K562 (cell line): ENCODE results near the gene IL18RAP. TPM values are rescaled to one million over a fixed set of nuclear protein-coding genes. Genes with fewer than 3 reads are reported as not detected.

Experiments
- ATAC-seq: fragments of 200-7000 bp; cut with Tn5 transposase; 3 replicates; pipeline ENCODE4 v1.9.1; 2020; ENCODE audit warnings: moderate library complexity
- BruUV-seq: library from RNA; stranded (reverse); fragments of 400-500 nt; replicated peaks from 2 replicates; lab custom pipeline; 2021; lab: Mats Ljungman, UMichigan
- CTCF ChIA-PET: fragments of 300-600 bp; formaldehyde crosslinking; extraction: SDS; loops from one replicate; lab custom pipeline; 2021; ENCODE audit warnings: low intra/inter-chr PET ratio; lab: Yijun Ruan, JAX
- POLR2A ChIA-PET: fragments of 300-600, 350-650 bp; sonication (Branson Sonifier 250); formaldehyde crosslinking; extraction: SDS; loops from one replicate; lab custom pipeline; 2021; ENCODE audit warnings: antibody characterized with exemption, inconsistent platforms; lab: Yijun Ruan, JAX
- DNase-seq, 4 experiments: peaks; one replicate each; pipeline versions ENCODE4 v3.0.0 to v3.0.0-alpha.2; 2011 to 2018; ENCODE audit warnings: low spot score in 3 of 4, mixed read lengths in 3 of 4; ENCODE audit errors: extremely low read depth in 1 of 4
- FAIRE-seq: peaks from 2 replicates; lab custom pipeline; 2011; peaks lifted over from hg19 to GRCh38; lab: Jason Lieb, UNC
- H2AFZ ChIP-seq: 2 replicates; pipeline ENCODE4 v1.6.0; 2011; ENCODE audit warnings: low read depth, low read length, control low read depth, inconsistent platforms
- H3K27ac ChIP-seq: fragments of 200-600 bp; 3 replicates; pipeline ENCODE4 v1.8.0; 2011; ENCODE audit warnings: low read depth, mild to moderate bottlenecking, control low read depth, inconsistent platforms, low read length, moderate library complexity, mixed read lengths; ENCODE audit errors: extremely low read depth
- H3K27me3 ChIP-seq, 2 experiments: fragments of 300-600 bp in 1 of 2; 2 replicates in 1 of 2; 3 replicates in 1 of 2; pipeline versions ENCODE4 v1.6.0 to v1.8.0; 2011; ENCODE audit warnings: inconsistent platforms in 2 of 2, low read length in 2 of 2, mild to moderate bottlenecking in 1 of 2, mixed read lengths in 1 of 2, moderate library complexity in 1 of 2; ENCODE audit not compliant: control insufficient read depth in 2 of 2, insufficient read depth in 2 of 2
- H3K36me3 ChIP-seq: fragments of 300-600 bp; 3 replicates; pipeline ENCODE4 v1.8.0; 2011; ENCODE audit warnings: mild to moderate bottlenecking, low read length, inconsistent platforms; ENCODE audit not compliant: control insufficient read depth, insufficient read depth
- H3K4me1 ChIP-seq, 2 experiments: fragments of 200-600 bp in 1 of 2; replicated peaks in 1 of 2; 2 replicates in 1 of 2; 3 replicates in 1 of 2; pipeline versions ENCODE4 v1.5.1 to v1.8.0; 2011; ENCODE audit warnings: inconsistent platforms in 2 of 2, low read length in 2 of 2, mild to moderate bottlenecking in 1 of 2, mixed read lengths in 1 of 2, moderate library complexity in 1 of 2; ENCODE audit not compliant: control insufficient read depth in 2 of 2, insufficient read depth in 2 of 2
- H3K4me2 ChIP-seq: 2 replicates; pipeline ENCODE4 v1.6.1; 2011; ENCODE audit warnings: low read length, control low read depth, inconsistent platforms, mixed read lengths; ENCODE audit not compliant: insufficient read depth
- H3K4me3 ChIP-seq: fragments of 200-600 bp; sonication (generic), shearing (Covaris generic); 2 replicates; pipeline ENCODE4 v1.5.1; 2016; ENCODE audit warnings: control low read depth, inconsistent platforms
- H3K79me2 ChIP-seq: fragments of 200-600 bp; 3 replicates; pipeline ENCODE4 v1.8.0; 2011; ENCODE audit warnings: low read length, inconsistent platforms; ENCODE audit not compliant: control insufficient read depth, insufficient read depth
- H3K9ac ChIP-seq, 2 experiments: 2 replicates each; pipeline versions ENCODE4 v1.6.0 to v1.6.1; 2011; ENCODE audit warnings: low read depth in 2 of 2, low read length in 2 of 2, control low read depth in 1 of 2, inconsistent platforms in 1 of 2, mild to moderate bottlenecking in 1 of 2, mixed read lengths in 1 of 2; ENCODE audit not compliant: insufficient read depth in 1 of 2
- H3K9me1 ChIP-seq: one replicate; pipeline ENCODE4 v1.6.0; 2011; ENCODE audit warnings: inconsistent platforms, mild to moderate bottlenecking, low read length, moderate library complexity; ENCODE audit not compliant: control insufficient read depth, insufficient read depth
- H3K9me3 ChIP-seq: replicated peaks from 2 replicates; pipeline ENCODE4 v1.5.1; 2011; ENCODE audit warnings: low read depth, low read length, inconsistent platforms; ENCODE audit not compliant: control insufficient read depth, insufficient read depth
- H4K20me1 ChIP-seq: replicated peaks from 2 replicates; pipeline ENCODE4 v1.6.1; 2011; ENCODE audit warnings: low read length, inconsistent platforms, mixed read lengths; ENCODE audit not compliant: control insufficient read depth, insufficient read depth
- FOXJ2 ChIP-seq: fragments of 200-800 bp; sonication (Bioruptor generic); IDR thresholded peaks from 2 replicates; pipeline ENCODE4 v1.6.1; 2016; ENCODE audit warnings: missing genetic modification characterization, missing compliant biosample characterization
- PHTF2 ChIP-seq: fragments of 250-450 bp; sonication (Bioruptor Pico); IDR thresholded peaks from 2 replicates; pipeline ENCODE4 v1.5.0; 2021; ENCODE audit warnings: mild to moderate bottlenecking
- RBM22 ChIP-seq: fragments of 200-400 bp; formaldehyde crosslinking; IDR thresholded peaks from 2 replicates; pipeline ENCODE4 v1.6.1; 2018; ENCODE audit warnings: low read length, low read depth; ENCODE audit not compliant: poor library complexity, severe bottlenecking
- SIN3B ChIP-seq: fragments of 450-650 bp; IDR thresholded peaks from 2 replicates; pipeline ENCODE4 v1.6.1; 2017; ENCODE audit warnings: low read depth, mild to moderate bottlenecking, moderate library complexity
- SRF ChIP-seq, 2 experiments: fragments of 250-450, 450-650 bp in 1 of 2; sonication (Bioruptor Pico) in 1 of 2; sonication (generic) in 1 of 2; formaldehyde crosslinking; IDR thresholded peaks; 2 replicates each; pipeline versions ENCODE4 v1.5.0 to v1.5.1; 2020 to 2022; ENCODE audit warnings: mild to moderate bottlenecking in 1 of 2, missing genetic modification reagents in 1 of 2
- TEAD1 ChIP-seq, 2 experiments: fragments of 450-650 bp in 1 of 2; sonication (generic) in 1 of 2; formaldehyde crosslinking; IDR thresholded peaks; 2 replicates each; pipeline versions ENCODE4 v1.4.0 to v1.8.0; 2020 to 2022; ENCODE audit warnings: mild to moderate bottlenecking in 2 of 2, missing genetic modification reagents in 1 of 2
- ZFX ChIP-seq: sonication (generic); formaldehyde crosslinking; IDR thresholded peaks from 2 replicates; pipeline ENCODE4 v1.8.0; 2022; ENCODE audit warnings: mild to moderate bottlenecking, missing genetic modification reagents, moderate library complexity
- ZNF184 ChIP-seq: sonication (generic); formaldehyde crosslinking; IDR thresholded peaks from 2 replicates; pipeline ENCODE4 v1.5.0; 2020; ENCODE audit warnings: missing genetic modification reagents
- ZNF41 ChIP-seq: fragments of 250-450 bp; sonication (Bioruptor Pico); conservative IDR thresholded peaks from 2 replicates; pipeline ENCODE4 v1.4.0; 2020; ENCODE audit warnings: mild to moderate bottlenecking
- ZNF584 ChIP-seq: fragments of 200-800 bp; sonication (Bioruptor generic); IDR thresholded peaks from 2 replicates; pipeline ENCODE4 v1.6.1; 2016; ENCODE audit warnings: low read depth, mild to moderate bottlenecking, missing genetic modification characterization, missing compliant biosample characterization
- WGBS: fragments of 100-300 bp; shearing (Covaris generic); methylation state at CpG from one replicate; pipeline ENCODE4 v1.1.6; 2016; ENCODE audit warnings: low coverage, mixed read lengths; ENCODE audit not compliant: insufficient coverage; ENCODE audit errors: missing lambda C conversion rate; 5-methylcytosine and 5-hydroxymethylcytosine counted together
- in situ Hi-C: fragments of 300-500 bp; cut with MboI; formaldehyde crosslinking; loops from 4 replicates; pipeline ENCODE4 v1.15.0; 2018; ENCODE audit warnings: inconsistent platforms, mixed read lengths
- intact Hi-C: fragments of 100-400 bp; cut with micrococcal nuclease; formaldehyde crosslinking; loops from 2 replicates; pipeline ENCODE4 v1.14.2; 2022
- polyA plus RNA-seq, 8 experiments: library from polyadenylated mRNA; depleted of rRNA in 4 of 8; stranded (reverse) in 5 of 8; unstranded in 3 of 8; fragments of >200 nt; fragmentation: Nextera tagmentation in 2 of 8; fragmentation: Illumina TruSeq in 1 of 8; extraction: Ambion mirVana in 2 of 8; extraction: Trizol in 1 of 8; gene quantifications; 2 replicates each; pipeline versions ENCODE4 v1.2.1 to v1.2.3, GENCODE V29; 2011 to 2014; ENCODE audit warnings: inconsistent platforms in 1 of 8, missing spikeins in 1 of 8
- total RNA-seq, 7 experiments: library from RNA; depleted of rRNA in 6 of 7; stranded (reverse); fragments of >200 nt in 6 of 7; fragmentation: Illumina TruSeq in 2 of 7; extraction: Trizol in 2 of 7; gene quantifications; 2 replicates each; pipeline versions ENCODE4 v1.2.1 to v1.2.3, GENCODE V29; 2011 to 2021; ENCODE audit warnings: low replicate concordance in 1 of 7
- TF ChIP-seq, protein P1 (sequence below): fragments of 450-650 bp; IDR thresholded peaks from one replicate; pipeline ENCODE4 v1.6.1; 2018; ENCODE audit warnings: mild to moderate bottlenecking, moderate library complexity; ENCODE audit not compliant: partially characterized antibody
- TF ChIP-seq, protein P2 (sequence below): fragments of 450-650 bp; formaldehyde crosslinking; IDR thresholded peaks from 2 replicates; pipeline ENCODE4 v1.4.0; 2020; ENCODE audit warnings: mild to moderate bottlenecking, moderate library complexity
- TF ChIP-seq, protein P3 (sequence below): fragments of 450-650 bp; IDR thresholded peaks from 2 replicates; pipeline ENCODE4 v1.6.1; 2014; ENCODE audit warnings: low read depth, mild to moderate bottlenecking, moderate library complexity, borderline replicate concordance
- TF ChIP-seq, protein P4 (sequence below): fragments of 450-650 bp; IDR thresholded peaks from 2 replicates; pipeline ENCODE4 v1.6.1; 2016; ENCODE audit warnings: antibody characterized with exemption
- TF ChIP-seq, protein P5 (sequence below): fragments of 250-450 bp; sonication (Bioruptor Pico); IDR thresholded peaks from 2 replicates; pipeline ENCODE4 v1.8.0; 2021; ENCODE audit warnings: borderline replicate concordance, mild to moderate bottlenecking, moderate library complexity; ENCODE audit not compliant: poor library complexity, severe bottlenecking

IL18RAP gene
- total and polyA plus RNA-seq, 9 of the 15 experiments (the other 6 are each of a cell fraction or from before 2014, with no cell fraction given) = 1.1 to 20.5 (median 5.8) TPM

DNA sequence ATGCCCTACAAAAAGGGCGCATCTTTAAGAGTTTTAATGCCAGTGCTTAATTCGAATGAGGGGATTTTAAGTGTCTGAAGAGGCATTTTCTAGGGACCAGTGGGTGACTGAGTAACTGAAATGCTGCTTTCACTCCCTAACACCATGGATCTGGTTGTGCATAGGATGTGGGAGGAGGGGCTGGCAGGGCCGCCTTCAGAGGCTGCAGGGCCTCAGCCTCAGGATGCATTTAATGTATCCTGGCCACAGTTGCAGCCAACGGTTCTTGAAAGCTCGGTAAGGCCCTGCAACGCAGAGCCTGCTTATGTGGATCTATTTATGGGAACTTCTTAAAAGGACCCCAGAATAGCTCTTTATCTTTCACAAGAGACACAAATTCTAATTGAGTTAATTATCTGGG is 25.8 kb upstream of the IL18RAP start:
- Histone ChIP-seq H3K9ac (no peak overlapping the region), H3K27me3 (no peaks in the 10 kb centered on the region), H3K4me2 (no peak overlapping the region), H3K79me2 (no peaks in the 10 kb centered on the region), H3K4me1 (no peaks in the 10 kb centered on the region; a peak in 1 of 5 replicates), H3K9me1 (no peaks in the 10 kb centered on the region), H3K9me3 (no peaks in the 10 kb centered on the region), H3K4me3 (no peak overlapping the region), H4K20me1 (no peaks in the 10 kb centered on the region), H3K36me3 (no peaks in the 10 kb centered on the region), H2AFZ (no peak overlapping the region), H3K27ac (no peak overlapping the region)
- CTCF ChIA-PET = no interaction called here
- POLR2A ChIA-PET = interaction anchor here (0.7 kb wide), 1 partner anchor 11 kb away, joined by 3 read pairs; no protein-coding TSS in a partner anchor
- in situ Hi-C loops = no loop called here
- DNase-seq (no peak), FAIRE-seq (no peak), ATAC-seq (no peak)
- no TSS peak for BruUV-seq
- WGBS = 41% methylated on average over 6 of the region's 6 CpGs
- intact Hi-C loops = no loop called here
- TF ChIP-seq ZNF41 (CRISPR knock-in tag) = no peak
- no peak for TF ChIP-seq FOXJ2 (tag)
- TF ChIP-seq RBM22 = no peak
- TF ChIP-seq ZNF184 = no peak
- TF ChIP-seq, protein P1, sequence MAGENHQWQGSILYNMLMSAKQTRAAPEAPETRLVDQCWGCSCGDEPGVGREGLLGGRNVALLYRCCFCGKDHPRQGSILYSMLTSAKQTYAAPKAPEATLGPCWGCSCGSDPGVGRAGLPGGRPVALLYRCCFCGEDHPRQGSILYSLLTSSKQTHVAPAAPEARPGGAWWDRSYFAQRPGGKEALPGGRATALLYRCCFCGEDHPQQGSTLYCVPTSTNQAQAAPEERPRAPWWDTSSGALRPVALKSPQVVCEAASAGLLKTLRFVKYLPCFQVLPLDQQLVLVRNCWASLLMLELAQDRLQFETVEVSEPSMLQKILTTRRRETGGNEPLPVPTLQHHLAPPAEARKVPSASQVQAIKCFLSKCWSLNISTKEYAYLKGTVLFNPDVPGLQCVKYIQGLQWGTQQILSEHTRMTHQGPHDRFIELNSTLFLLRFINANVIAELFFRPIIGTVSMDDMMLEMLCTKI = no peak
- TF ChIP-seq, protein P2, sequence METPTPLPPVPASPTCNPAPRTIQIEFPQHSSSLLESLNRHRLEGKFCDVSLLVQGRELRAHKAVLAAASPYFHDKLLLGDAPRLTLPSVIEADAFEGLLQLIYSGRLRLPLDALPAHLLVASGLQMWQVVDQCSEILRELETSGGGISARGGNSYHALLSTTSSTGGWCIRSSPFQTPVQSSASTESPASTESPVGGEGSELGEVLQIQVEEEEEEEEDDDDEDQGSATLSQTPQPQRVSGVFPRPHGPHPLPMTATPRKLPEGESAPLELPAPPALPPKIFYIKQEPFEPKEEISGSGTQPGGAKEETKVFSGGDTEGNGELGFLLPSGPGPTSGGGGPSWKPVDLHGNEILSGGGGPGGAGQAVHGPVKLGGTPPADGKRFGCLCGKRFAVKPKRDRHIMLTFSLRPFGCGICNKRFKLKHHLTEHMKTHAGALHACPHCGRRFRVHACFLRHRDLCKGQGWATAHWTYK (CRISPR knock-in tag) = no peak
- no peak for TF ChIP-seq ZFX (CRISPR knock-in tag)
- TF ChIP-seq PHTF2 = no peak
- TF ChIP-seq ZNF584 (CRISPR knock-in tag) = no peak
- TF ChIP-seq, protein P3, sequence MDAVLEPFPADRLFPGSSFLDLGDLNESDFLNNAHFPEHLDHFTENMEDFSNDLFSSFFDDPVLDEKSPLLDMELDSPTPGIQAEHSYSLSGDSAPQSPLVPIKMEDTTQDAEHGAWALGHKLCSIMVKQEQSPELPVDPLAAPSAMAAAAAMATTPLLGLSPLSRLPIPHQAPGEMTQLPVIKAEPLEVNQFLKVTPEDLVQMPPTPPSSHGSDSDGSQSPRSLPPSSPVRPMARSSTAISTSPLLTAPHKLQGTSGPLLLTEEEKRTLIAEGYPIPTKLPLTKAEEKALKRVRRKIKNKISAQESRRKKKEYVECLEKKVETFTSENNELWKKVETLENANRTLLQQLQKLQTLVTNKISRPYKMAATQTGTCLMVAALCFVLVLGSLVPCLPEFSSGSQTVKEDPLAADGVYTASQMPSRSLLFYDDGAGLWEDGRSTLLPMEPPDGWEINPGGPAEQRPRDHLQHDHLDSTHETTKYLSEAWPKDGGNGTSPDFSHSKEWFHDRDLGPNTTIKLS = no peak
- TF ChIP-seq, protein P4, sequence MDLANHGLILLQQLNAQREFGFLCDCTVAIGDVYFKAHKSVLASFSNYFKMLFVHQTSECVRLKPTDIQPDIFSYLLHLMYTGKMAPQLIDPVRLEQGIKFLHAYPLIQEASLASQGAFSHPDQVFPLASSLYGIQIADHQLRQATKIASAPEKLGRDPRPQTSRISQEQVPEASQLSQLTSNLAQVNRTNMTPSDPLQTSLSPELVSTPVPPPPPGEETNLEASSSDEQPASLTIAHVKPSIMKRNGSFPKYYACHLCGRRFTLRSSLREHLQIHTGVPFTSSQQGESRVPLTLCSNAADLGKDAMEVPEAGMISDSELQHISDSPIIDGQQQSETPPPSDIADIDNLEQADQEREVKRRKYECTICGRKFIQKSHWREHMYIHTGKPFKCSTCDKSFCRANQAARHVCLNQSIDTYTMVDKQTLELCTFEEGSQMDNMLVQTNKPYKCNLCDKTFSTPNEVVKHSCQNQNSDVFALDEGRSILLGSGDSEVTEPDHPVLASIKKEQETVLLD = no peak
- TF ChIP-seq, protein P5, sequence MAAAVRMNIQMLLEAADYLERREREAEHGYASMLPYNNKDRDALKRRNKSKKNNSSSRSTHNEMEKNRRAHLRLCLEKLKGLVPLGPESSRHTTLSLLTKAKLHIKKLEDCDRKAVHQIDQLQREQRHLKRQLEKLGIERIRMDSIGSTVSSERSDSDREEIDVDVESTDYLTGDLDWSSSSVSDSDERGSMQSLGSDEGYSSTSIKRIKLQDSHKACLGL (CRISPR knock-in tag) = no peak
- TF ChIP-seq SIN3B = no peak
- no peak for TF ChIP-seq SRF (CRISPR knock-in tag; IDR thresholded peaks at IDR 0.05)
- TF ChIP-seq TEAD1 (CRISPR knock-in tag; IDR thresholded peaks at IDR 0.05) = no peak
